ENCODE measurements around the gene PRKACG. TPM values are rescaled to one million over a fixed set of nuclear protein-coding genes. Genes with fewer than 3 reads are reported as not detected.

PRKACG gene
- total RNA-seq, 1 experiment from 2014 or later: not detected

DNA sequence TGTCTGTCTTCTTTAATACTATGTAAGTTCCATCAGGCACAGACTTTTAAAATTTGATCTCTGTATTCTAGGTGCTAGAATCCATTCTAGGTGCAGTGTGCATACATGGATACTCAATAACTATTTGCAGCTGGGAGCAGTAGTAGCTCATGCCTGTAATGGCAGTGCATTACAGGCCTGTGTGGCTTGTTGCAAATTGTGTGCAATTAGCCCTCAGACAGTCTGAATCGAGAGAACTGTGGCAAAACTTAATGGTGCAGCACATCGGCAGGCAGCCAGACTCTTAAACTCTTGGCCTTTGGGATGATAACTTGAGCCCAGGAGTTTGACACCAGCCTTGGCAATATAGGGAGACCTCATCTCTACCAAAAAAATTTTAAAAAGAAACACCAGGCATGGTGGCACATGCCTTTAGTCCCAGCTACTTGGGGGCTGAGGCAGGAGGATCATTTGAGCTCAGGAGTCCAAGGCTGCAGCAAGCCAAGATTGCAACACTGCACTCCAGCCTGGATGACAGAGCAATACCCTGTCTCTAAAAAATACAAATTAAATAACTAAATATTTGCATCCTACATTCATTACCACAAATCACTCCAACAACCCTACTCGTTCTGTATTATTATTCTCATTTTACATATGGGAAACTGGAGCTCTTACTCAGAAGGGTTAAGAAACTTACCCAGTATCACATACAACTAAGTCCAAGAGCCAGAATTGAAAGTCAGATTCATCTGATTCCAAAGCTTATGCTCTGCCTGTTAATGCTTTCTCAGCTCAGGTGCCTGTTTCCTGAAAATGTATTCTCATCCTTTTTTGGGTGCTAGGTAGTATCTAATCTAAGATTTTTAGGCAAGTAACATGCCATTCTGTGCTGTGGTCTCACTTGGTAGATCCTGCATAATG is 30.1 kb downstream of the PRKACG start:
- Histone ChIP-seq H3K36me3 (ENCODE audit: insufficient read depth, low read length) (no peaks in the 10 kb centered on the region), H3K9me3 (ENCODE audit: low read length) (no peaks in the 10 kb centered on the region), H3K9me2 (replicated peaks; ENCODE audit: insufficient read depth, low read length) (no peaks in the 10 kb centered on the region), H3K27me3 (ENCODE audit: low read length) (no peaks in the 10 kb centered on the region), H3K4me2 (ENCODE audit: low read depth, low read length, poor library complexity, severe bottlenecking) (no peak overlapping the region), H3K27ac (ENCODE audit: low read length) (no peak overlapping the region), H2AFZ (ENCODE audit: low read length) (no peak overlapping the region), H3K9ac (ENCODE audit: low read length) (no peak overlapping the region), H3K79me2 (ENCODE audit: low read length) (no peaks in the 10 kb centered on the region), H3K4me3 (ENCODE audit: low read length) (no peak overlapping the region), H3K4me1 (ENCODE audit: low read length) (no peaks in the 10 kb centered on the region), H4K20me1 (ENCODE audit: insufficient read depth, low read depth, low read length) (no peaks in the 10 kb centered on the region)
- no peak for DNase-seq

DNA sequence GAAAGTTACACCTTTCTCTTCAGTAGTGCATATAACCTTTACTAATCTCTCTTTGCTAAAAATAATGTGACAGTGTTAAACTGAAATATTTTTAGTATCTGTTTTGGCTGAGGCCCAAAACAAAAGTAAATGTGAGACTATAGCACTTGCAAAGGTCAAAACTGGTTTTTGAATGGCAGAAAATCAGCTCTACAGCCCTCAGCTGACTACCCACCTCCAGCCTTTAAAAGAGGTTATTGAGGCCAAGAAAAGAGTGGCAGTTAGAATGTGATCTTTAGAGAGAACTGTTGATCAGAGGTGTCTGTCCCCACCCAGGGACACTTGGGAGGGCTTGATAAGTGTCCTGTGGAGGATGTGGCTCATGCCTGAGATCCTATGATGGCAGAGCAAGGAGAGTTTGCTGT is 30.9 kb downstream of the PRKACG start:
- H3K36me3 ChIP-seq (ENCODE audit: insufficient read depth, low read length): no peaks in the 10 kb centered on the region
- H3K4me1 ChIP-seq (ENCODE audit: low read length): no peaks in the 10 kb centered on the region
- H3K9me2 ChIP-seq (replicated peaks; ENCODE audit: insufficient read depth, low read length): no peaks in the 10 kb centered on the region
- H3K9me3 ChIP-seq (ENCODE audit: low read length): no peaks in the 10 kb centered on the region
- H4K20me1 ChIP-seq (ENCODE audit: insufficient read depth, low read depth, low read length): no peaks in the 10 kb centered on the region
- H3K27me3 ChIP-seq (ENCODE audit: low read length): no peaks in the 10 kb centered on the region
- no peaks in the 10 kb centered on the region for H3K79me2 ChIP-seq (ENCODE audit: low read length)
- no peak overlapping the region for H3K27ac ChIP-seq (ENCODE audit: low read length)
- H3K9ac ChIP-seq (ENCODE audit: low read length): no peak overlapping the region
- H2AFZ ChIP-seq (ENCODE audit: low read length): no peak overlapping the region
- H3K4me2 ChIP-seq (ENCODE audit: low read depth, low read length, poor library complexity, severe bottlenecking): no peak overlapping the region
- H3K4me3 ChIP-seq (ENCODE audit: low read length): no peak overlapping the region
- no peak for DNase-seq

DNA sequence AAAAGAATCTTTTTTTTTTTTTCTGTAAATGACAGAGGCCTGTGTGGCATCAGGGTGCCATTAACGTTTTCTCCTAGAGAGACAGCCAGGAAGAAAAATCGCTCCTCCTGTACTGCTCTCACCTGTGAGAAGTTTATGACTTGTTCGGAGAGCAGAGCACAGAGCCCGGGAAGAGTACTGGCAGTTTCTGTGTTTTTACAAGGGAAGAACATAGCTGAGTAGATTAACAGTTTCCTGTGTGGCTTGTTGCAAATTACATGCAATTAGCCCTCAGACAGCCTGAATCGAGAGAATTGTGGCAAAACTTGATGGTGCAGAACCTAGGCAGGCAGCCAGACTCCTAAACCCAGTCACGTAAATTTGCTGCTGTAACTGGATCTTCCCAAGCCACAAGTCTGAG is 32.1 kb downstream of the PRKACG start:
- H3K79me2 ChIP-seq (ENCODE audit: low read length): no peaks in the 10 kb centered on the region
- no peak overlapping the region for H3K9ac ChIP-seq (ENCODE audit: low read length)
- no peak for DNase-seq
- H3K36me3 ChIP-seq (ENCODE audit: insufficient read depth, low read length): no peaks in the 10 kb centered on the region
- H3K4me3 ChIP-seq (ENCODE audit: low read length): no peak overlapping the region
- H3K27me3 ChIP-seq (ENCODE audit: low read length): no peaks in the 10 kb centered on the region
- H4K20me1 ChIP-seq (ENCODE audit: insufficient read depth, low read depth, low read length): no peaks in the 10 kb centered on the region
- H3K4me2 ChIP-seq (ENCODE audit: low read depth, low read length, poor library complexity, severe bottlenecking): no peak overlapping the region
- H3K9me3 ChIP-seq (ENCODE audit: low read length): no peaks in the 10 kb centered on the region
- H3K27ac ChIP-seq (ENCODE audit: low read length): no peak overlapping the region
- no peaks in the 10 kb centered on the region for H3K4me1 ChIP-seq (ENCODE audit: low read length)
- H3K9me2 ChIP-seq (replicated peaks; ENCODE audit: insufficient read depth, low read length): no peaks in the 10 kb centered on the region
- H2AFZ ChIP-seq (ENCODE audit: low read length): no peak overlapping the region

DNA sequence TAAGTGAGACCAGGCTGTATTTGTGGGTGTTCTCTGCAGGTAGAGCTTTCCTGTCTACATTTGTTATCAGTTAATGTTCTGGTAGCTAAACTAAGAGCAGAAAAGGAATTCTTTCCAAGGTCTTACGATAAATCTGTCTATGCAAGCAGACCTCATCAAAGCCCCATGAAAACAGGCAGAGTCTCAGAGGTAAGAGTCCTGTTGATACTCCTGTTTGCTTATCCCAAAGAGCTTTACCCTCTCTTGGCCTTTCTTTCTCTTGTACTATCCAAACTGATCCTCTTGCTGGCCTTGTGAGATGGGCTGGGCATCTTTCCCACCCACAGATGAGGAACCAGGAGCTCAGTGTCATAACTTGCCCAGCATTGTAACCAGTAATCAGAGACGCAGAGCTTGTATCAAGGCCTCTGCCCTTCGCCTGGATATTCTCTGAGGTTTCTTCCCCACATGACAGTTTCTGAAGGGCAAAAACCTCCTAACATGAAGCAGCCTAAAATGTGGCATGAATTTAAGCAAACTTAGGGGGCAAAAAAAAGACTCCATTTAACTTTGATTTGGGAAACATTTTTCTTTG is 33.5 kb downstream of the PRKACG start:
- H3K4me3 ChIP-seq (ENCODE audit: low read length): no peak overlapping the region
- no peaks in the 10 kb centered on the region for H3K9me2 ChIP-seq (replicated peaks; ENCODE audit: insufficient read depth, low read length)
- H3K79me2 ChIP-seq (ENCODE audit: low read length): no peaks in the 10 kb centered on the region
- H2AFZ ChIP-seq (ENCODE audit: low read length): no peak overlapping the region
- H3K4me1 ChIP-seq (ENCODE audit: low read length): no peaks in the 10 kb centered on the region
- no peaks in the 10 kb centered on the region for H3K9me3 ChIP-seq (ENCODE audit: low read length)
- no peaks in the 10 kb centered on the region for H3K27me3 ChIP-seq (ENCODE audit: low read length)
- H3K27ac ChIP-seq (ENCODE audit: low read length): no peak overlapping the region
- no peaks in the 10 kb centered on the region for H4K20me1 ChIP-seq (ENCODE audit: insufficient read depth, low read depth, low read length)
- no peak for DNase-seq
- H3K4me2 ChIP-seq (ENCODE audit: low read depth, low read length, poor library complexity, severe bottlenecking): no peak overlapping the region
- no peak overlapping the region for H3K9ac ChIP-seq (ENCODE audit: low read length)
- no peaks in the 10 kb centered on the region for H3K36me3 ChIP-seq (ENCODE audit: insufficient read depth, low read length)

DNA sequence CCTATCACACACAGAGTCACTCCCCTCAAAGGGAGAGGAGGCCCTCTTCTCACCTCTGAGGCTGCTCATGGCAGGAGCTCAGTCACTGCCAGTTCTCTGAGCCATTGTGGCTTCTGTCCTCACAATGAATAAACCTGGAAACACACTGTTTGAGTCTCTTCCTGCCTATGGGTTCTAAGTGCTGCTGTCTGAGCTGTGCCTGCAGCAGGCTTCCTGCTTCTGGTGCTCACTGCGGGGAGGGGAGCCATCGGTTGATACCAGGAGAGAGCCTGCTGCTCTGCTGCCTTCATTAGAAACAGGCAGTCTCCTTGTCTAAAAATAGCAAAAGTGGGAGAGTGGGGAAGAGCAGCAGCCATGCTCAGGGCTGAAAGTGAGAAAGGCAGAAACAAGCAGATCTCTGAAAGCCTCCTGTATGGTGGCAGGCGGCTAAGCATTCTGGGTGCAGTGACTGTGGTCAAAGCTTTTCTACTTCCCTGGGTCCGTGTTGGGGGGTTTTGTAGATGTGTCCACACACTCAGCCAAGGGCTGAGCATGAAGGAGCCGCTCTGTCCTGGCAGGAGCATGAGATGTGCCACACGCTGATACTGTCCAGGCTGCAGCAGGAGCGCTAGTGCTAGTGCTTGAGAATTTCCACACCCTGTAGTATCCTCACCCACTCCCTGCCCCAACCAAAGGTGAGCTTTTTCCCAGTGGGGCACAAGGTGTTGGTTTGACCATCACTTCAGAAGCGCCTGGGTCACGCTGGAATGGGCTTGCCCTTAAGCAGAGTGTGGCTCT is 34.2 kb downstream of the PRKACG start:
- H3K4me1 ChIP-seq (ENCODE audit: low read length): no peaks in the 10 kb centered on the region
- H2AFZ ChIP-seq (ENCODE audit: low read length): no peak overlapping the region
- H3K4me2 ChIP-seq (ENCODE audit: low read depth, low read length, poor library complexity, severe bottlenecking): no peak overlapping the region
- H3K9me2 ChIP-seq (replicated peaks; ENCODE audit: insufficient read depth, low read length): no peaks in the 10 kb centered on the region
- no peak overlapping the region for H3K9ac ChIP-seq (ENCODE audit: low read length)
- no peaks in the 10 kb centered on the region for H3K9me3 ChIP-seq (ENCODE audit: low read length)
- no peak for DNase-seq
- no peaks in the 10 kb centered on the region for H3K79me2 ChIP-seq (ENCODE audit: low read length)
- no peak overlapping the region for H3K4me3 ChIP-seq (ENCODE audit: low read length)
- H3K27me3 ChIP-seq (ENCODE audit: low read length): no peaks in the 10 kb centered on the region
- no peak overlapping the region for H3K27ac ChIP-seq (ENCODE audit: low read length)
- no peaks in the 10 kb centered on the region for H4K20me1 ChIP-seq (ENCODE audit: insufficient read depth, low read depth, low read length)
- H3K36me3 ChIP-seq (ENCODE audit: insufficient read depth, low read length): no peaks in the 10 kb centered on the region

DNA sequence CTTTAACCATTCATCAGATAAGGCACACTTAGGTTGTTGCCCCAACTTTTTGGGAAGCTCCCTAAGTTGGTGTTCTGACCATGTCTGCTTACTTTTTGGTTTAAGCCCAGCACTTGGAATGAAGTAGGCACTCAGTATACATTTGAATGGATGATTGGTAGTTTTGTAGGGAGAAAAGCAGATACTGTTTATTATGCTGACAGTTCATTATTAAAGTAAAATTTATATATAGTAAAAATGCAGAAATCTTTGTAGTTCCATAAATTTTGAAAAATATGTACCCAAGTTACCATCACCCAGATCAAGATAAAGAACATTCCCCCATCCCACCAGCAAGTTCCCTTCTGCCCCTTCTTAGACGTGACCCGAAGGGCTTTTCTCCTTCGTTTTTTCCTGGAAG is 35.4 kb downstream of the PRKACG start:
- Histone ChIP-seq H3K36me3 (ENCODE audit: insufficient read depth, low read length) (no peaks in the 10 kb centered on the region), H3K9me3 (ENCODE audit: low read length) (no peaks in the 10 kb centered on the region), H3K4me1 (ENCODE audit: low read length) (no peaks in the 10 kb centered on the region), H3K4me3 (ENCODE audit: low read length) (no peak overlapping the region), H3K9me2 (replicated peaks; ENCODE audit: insufficient read depth, low read length) (no peaks in the 10 kb centered on the region), H4K20me1 (ENCODE audit: insufficient read depth, low read depth, low read length) (no peaks in the 10 kb centered on the region), H3K27me3 (ENCODE audit: low read length) (no peaks in the 10 kb centered on the region), H3K9ac (ENCODE audit: low read length) (no peak overlapping the region), H3K79me2 (ENCODE audit: low read length) (no peaks in the 10 kb centered on the region), H3K4me2 (ENCODE audit: low read depth, low read length, poor library complexity, severe bottlenecking) (no peak overlapping the region), H2AFZ (ENCODE audit: low read length) (no peak overlapping the region), H3K27ac (ENCODE audit: low read length) (no peak overlapping the region)
- no peak for DNase-seq

DNA sequence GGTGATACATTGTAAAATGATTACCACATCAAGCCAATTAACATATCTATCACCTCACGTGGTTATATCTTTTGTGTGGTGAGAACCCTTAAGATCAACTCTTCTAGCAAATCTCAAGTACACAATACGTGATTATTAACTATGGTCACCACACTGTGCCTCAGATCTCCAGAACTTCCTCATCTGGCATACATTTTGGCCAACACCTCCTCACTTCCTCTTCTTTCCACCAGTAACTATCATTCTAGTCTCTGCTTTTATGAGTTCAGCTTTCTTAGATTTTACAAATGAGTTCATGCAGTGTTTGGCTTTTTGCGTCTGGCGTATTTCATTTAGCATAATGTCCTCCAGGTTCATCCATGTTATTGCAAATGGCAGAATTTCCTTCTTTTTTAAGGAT is 35.8 kb downstream of the PRKACG start:
- no peaks in the 10 kb centered on the region for H3K4me1 ChIP-seq (ENCODE audit: low read length)

DNA sequence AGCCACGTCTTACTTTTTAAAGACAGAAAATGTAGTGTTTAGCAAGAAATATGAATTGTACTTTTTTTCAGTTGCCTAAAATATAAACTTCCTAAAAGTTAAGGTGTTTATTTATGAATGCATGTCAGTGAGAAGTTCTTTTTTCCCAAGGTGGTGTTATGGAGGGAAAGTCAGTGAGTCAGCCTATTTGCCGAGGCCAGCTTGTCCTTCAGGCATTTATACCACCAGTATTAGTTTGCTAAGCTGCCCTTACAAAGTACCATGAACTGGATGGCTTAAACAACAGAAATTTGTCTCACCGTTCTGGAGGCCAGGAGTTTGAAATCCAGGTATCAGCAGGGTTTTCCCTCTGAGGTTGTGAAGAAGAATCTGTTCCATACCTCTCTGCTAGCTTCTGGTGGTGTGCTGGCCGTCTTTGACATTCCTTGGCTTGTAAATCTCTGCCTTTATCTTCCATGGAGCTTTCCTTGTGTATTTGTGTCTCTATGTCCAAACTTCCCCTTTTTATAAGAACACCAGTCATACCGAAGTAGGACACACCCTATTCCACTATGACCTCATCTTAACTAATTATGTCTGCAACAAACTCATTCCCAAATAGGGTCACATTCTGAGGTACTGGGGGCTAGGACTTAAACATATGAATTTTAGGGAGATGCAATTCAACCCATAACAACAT is 38.4 kb downstream of the PRKACG start:
- Histone ChIP-seq H3K79me2 (ENCODE audit: low read length) (no peaks in the 10 kb centered on the region), H3K4me2 (ENCODE audit: low read depth, low read length, poor library complexity, severe bottlenecking) (no peak overlapping the region), H3K36me3 (ENCODE audit: insufficient read depth, low read length) (no peaks in the 10 kb centered on the region), H3K9me3 (ENCODE audit: low read length) (no peaks in the 10 kb centered on the region), H3K9me2 (replicated peaks; ENCODE audit: insufficient read depth, low read length) (no peaks in the 10 kb centered on the region), H3K27me3 (ENCODE audit: low read length) (no peaks in the 10 kb centered on the region), H3K4me1 (ENCODE audit: low read length) (no peaks in the 10 kb centered on the region), H3K27ac (ENCODE audit: low read length) (no peak overlapping the region), H3K9ac (ENCODE audit: low read length) (no peak overlapping the region), H2AFZ (ENCODE audit: low read length) (no peak overlapping the region), H4K20me1 (ENCODE audit: insufficient read depth, low read depth, low read length) (no peaks in the 10 kb centered on the region), H3K4me3 (ENCODE audit: low read length) (no peak overlapping the region)
- DNase-seq: no peak

More for the DNA sequence above, 35.8 kb downstream of the PRKACG start:
- Histone ChIP-seq H3K79me2 (ENCODE audit: low read length) (no peaks in the 10 kb centered on the region), H3K9me2 (replicated peaks; ENCODE audit: insufficient read depth, low read length) (no peaks in the 10 kb centered on the region), H4K20me1 (ENCODE audit: insufficient read depth, low read depth, low read length) (no peaks in the 10 kb centered on the region), H3K9me3 (ENCODE audit: low read length) (no peaks in the 10 kb centered on the region), H3K27me3 (ENCODE audit: low read length) (no peaks in the 10 kb centered on the region), H3K9ac (ENCODE audit: low read length) (no peak overlapping the region), H3K4me2 (ENCODE audit: low read depth, low read length, poor library complexity, severe bottlenecking) (no peak overlapping the region), H2AFZ (ENCODE audit: low read length) (no peak overlapping the region), H3K4me3 (ENCODE audit: low read length) (no peak overlapping the region), H3K27ac (ENCODE audit: low read length) (no peak overlapping the region), H3K36me3 (ENCODE audit: insufficient read depth, low read length) (no peaks in the 10 kb centered on the region)
- DNase-seq: no peak
